ENCODE measurements around the gene SLC45A3. TPM values are rescaled to one million over a fixed set of nuclear protein-coding genes. Genes with fewer than 3 reads are reported as not detected.

Gene SLC45A3
- polyA plus RNA-seq, 1 donor from 2014 or later, result 0.53 TPM

DNA sequence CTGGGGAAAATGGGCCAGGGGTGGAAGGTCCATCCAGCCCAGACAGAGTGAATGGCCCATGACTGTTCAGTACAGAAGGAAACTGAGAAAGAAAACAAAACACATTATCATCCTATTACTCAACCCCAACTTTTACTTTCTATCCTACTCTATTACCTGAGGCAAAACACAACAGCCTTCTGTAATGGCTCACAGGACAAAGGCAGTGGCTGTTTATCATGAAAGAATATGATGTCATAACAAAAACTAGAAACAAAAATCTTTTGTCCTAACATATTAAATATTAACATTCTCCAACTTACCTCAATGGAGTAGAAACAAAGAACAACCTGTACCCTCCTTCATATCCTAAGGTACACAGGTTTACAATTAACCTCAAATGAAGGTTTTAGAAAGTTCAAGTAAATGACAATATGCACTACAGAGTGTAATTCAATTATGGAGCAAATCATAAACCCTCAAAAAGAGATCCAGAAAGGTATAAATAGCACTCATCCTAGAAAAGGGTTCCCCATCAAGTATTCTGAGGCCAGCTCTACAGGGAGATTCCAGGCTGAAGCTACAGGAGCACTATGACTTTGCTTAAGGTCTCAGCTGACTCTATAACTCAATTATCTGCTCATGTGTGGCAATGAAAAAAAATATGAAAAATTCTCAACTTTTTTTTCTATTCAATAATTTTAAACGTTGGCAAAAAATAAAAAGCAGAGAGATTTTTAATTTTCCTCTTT, 63.6 kb downstream of the SLC45A3 start:
- Histone ChIP-seq H3K79me2 (replicated peaks; ENCODE audit: insufficient read depth, low read length) (no peaks in the 10 kb centered on the region), H3F3A (ENCODE audit: insufficient read depth, low read length, poor library complexity, severe bottlenecking) (no peaks in the 10 kb centered on the region), H3K27ac (ENCODE audit: low read length) (no peak overlapping the region), H2AFZ (ENCODE audit: low read depth, low read length) (no peak overlapping the region), H3K9me2 (ENCODE audit: insufficient read depth, low read length) (no peaks in the 10 kb centered on the region), H3K9me3 (ENCODE audit: low read length) (no peaks in the 10 kb centered on the region), H3K4me3 (ENCODE audit: low read length) (no peak overlapping the region), H3K27me3 (ENCODE audit: insufficient read depth, low read depth, low read length) (no peaks in the 10 kb centered on the region), H3K36me3 (ENCODE audit: insufficient read depth, low read length) (no peaks in the 10 kb centered on the region), H3K9ac (ENCODE audit: low read length) (no peak overlapping the region), H3K4me2 (ENCODE audit: low read length) (no peak overlapping the region), H4K20me1 (ENCODE audit: insufficient read depth) (no peaks in the 10 kb centered on the region)
- no peak for TF ChIP-seq POLR2AphosphoS5 (IDR thresholded peaks at IDR 0.05)
- no peak for TF ChIP-seq MXI1 (conservative IDR thresholded peaks at IDR 0.05; ENCODE audit: poor library complexity, severe bottlenecking)
- TF ChIP-seq EP300 (conservative IDR thresholded peaks at IDR 0.05; ENCODE audit: poor library complexity, severe bottlenecking), result no peak
- TF ChIP-seq, protein P1, sequence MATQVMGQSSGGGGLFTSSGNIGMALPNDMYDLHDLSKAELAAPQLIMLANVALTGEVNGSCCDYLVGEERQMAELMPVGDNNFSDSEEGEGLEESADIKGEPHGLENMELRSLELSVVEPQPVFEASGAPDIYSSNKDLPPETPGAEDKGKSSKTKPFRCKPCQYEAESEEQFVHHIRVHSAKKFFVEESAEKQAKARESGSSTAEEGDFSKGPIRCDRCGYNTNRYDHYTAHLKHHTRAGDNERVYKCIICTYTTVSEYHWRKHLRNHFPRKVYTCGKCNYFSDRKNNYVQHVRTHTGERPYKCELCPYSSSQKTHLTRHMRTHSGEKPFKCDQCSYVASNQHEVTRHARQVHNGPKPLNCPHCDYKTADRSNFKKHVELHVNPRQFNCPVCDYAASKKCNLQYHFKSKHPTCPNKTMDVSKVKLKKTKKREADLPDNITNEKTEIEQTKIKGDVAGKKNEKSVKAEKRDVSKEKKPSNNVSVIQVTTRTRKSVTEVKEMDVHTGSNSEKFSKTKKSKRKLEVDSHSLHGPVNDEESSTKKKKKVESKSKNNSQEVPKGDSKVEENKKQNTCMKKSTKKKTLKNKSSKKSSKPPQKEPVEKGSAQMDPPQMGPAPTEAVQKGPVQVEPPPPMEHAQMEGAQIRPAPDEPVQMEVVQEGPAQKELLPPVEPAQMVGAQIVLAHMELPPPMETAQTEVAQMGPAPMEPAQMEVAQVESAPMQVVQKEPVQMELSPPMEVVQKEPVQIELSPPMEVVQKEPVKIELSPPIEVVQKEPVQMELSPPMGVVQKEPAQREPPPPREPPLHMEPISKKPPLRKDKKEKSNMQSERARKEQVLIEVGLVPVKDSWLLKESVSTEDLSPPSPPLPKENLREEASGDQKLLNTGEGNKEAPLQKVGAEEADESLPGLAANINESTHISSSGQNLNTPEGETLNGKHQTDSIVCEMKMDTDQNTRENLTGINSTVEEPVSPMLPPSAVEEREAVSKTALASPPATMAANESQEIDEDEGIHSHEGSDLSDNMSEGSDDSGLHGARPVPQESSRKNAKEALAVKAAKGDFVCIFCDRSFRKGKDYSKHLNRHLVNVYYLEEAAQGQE (IDR thresholded peaks at IDR 0.05; ENCODE audit: borderline replicate concordance), result no peak
- TF ChIP-seq, protein P2, sequence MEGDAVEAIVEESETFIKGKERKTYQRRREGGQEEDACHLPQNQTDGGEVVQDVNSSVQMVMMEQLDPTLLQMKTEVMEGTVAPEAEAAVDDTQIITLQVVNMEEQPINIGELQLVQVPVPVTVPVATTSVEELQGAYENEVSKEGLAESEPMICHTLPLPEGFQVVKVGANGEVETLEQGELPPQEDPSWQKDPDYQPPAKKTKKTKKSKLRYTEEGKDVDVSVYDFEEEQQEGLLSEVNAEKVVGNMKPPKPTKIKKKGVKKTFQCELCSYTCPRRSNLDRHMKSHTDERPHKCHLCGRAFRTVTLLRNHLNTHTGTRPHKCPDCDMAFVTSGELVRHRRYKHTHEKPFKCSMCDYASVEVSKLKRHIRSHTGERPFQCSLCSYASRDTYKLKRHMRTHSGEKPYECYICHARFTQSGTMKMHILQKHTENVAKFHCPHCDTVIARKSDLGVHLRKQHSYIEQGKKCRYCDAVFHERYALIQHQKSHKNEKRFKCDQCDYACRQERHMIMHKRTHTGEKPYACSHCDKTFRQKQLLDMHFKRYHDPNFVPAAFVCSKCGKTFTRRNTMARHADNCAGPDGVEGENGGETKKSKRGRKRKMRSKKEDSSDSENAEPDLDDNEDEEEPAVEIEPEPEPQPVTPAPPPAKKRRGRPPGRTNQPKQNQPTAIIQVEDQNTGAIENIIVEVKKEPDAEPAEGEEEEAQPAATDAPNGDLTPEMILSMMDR (IDR thresholded peaks at IDR 0.05; ENCODE audit: poor library complexity, severe bottlenecking), result no peak
- TF ChIP-seq TAF1 (IDR thresholded peaks at IDR 0.05; ENCODE audit: low read depth), result no peak
- TF ChIP-seq EZH2 (IDR thresholded peaks at IDR 0.05; ENCODE audit: borderline replicate concordance, insufficient read depth, low read length, poor library complexity, severe bottlenecking), result no peak
- TF ChIP-seq SMC3 (conservative IDR thresholded peaks at IDR 0.05; ENCODE audit: poor library complexity), result no peak
- TF ChIP-seq RAD21 (conservative IDR thresholded peaks at IDR 0.05), result no peak

DNA sequence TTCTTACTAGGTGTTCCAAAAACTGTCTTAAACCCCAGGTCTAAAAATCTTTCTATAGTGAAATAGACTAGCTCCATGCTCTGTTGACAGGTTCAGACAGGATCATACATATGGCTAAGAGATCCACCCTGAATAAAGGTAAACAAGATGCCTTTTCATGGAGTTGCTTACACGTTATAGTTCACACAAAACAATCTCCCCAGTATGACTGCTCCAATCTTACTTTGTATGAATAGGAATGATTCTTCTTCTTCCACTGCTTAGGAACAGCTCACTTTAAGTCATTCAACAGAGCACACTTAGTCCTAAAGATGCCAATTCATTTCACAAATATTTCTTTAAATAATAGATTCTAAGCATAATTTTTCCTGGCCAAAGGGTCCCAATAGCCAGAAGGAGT, 64.5 kb downstream of the SLC45A3 start:
- Histone ChIP-seq H3K27ac (ENCODE audit: low read length) (no peak overlapping the region), H3K36me3 (ENCODE audit: insufficient read depth, low read length) (no peaks in the 10 kb centered on the region), H3K27me3 (ENCODE audit: insufficient read depth, low read depth, low read length) (no peaks in the 10 kb centered on the region), H3K4me2 (ENCODE audit: low read length) (no peak overlapping the region), H3K79me2 (replicated peaks; ENCODE audit: insufficient read depth, low read length) (no peaks in the 10 kb centered on the region), H3K4me3 (ENCODE audit: low read length) (no peak overlapping the region), H3K9me2 (ENCODE audit: insufficient read depth, low read length) (no peaks in the 10 kb centered on the region), H4K20me1 (ENCODE audit: insufficient read depth) (no peaks in the 10 kb centered on the region), H3F3A (ENCODE audit: insufficient read depth, low read length, poor library complexity, severe bottlenecking) (no peaks in the 10 kb centered on the region), H3K9me3 (ENCODE audit: low read length) (no peaks in the 10 kb centered on the region), H3K9ac (ENCODE audit: low read length) (no peak overlapping the region), H2AFZ (ENCODE audit: low read depth, low read length) (no peak overlapping the region)
- TF ChIP-seq, protein P1 (IDR thresholded peaks at IDR 0.05; ENCODE audit: borderline replicate concordance), result no peak
- TF ChIP-seq SMC3 (conservative IDR thresholded peaks at IDR 0.05; ENCODE audit: poor library complexity) (no peak), RAD21 (conservative IDR thresholded peaks at IDR 0.05) (no peak), EP300 (conservative IDR thresholded peaks at IDR 0.05; ENCODE audit: poor library complexity, severe bottlenecking) (no peak), TAF1 (IDR thresholded peaks at IDR 0.05; ENCODE audit: low read depth) (no peak), EZH2 (IDR thresholded peaks at IDR 0.05; ENCODE audit: borderline replicate concordance, insufficient read depth, low read length, poor library complexity, severe bottlenecking) (no peak), POLR2AphosphoS5 (IDR thresholded peaks at IDR 0.05) (no peak), MXI1 (conservative IDR thresholded peaks at IDR 0.05; ENCODE audit: poor library complexity, severe bottlenecking) (no peak)
- TF ChIP-seq, protein P2 (IDR thresholded peaks at IDR 0.05; ENCODE audit: poor library complexity, severe bottlenecking), result no peak
